ENCODE results near the gene GLRA2.

- TF ChIP-seq CTCF (IDR thresholded peaks at IDR 0.05) (no peak), EZH2phosphoT487 (IDR thresholded peaks at IDR 0.05) (no peak), EZH2 (IDR thresholded peaks at IDR 0.05) (no peak)
Observed at GRCh38 chrX:14673764-14674163, 144.4 kb downstream of the GLRA2 start.

Data from neural progenitor cell (in vitro differentiated cells).